B cell (primary cell): Measurements from ENCODE around the gene DLD. TPM values are rescaled to one million over a fixed set of nuclear protein-coding genes. Genes with fewer than 3 reads are reported as not detected.

Source experiments
- ATAC-seq: fragments of 200-7000 bp; cut with Tn5 transposase; one replicate; pipeline ENCODE4 v1.10.0; 2021; ENCODE audit warnings: low read depth, mild to moderate bottlenecking, moderate number of reproducible peaks, moderate library complexity
- CTCF ChIA-PET: fragments of 350-600 bp; sonication (Branson Sonifier 250); formaldehyde crosslinking; loops from one replicate; lab custom pipeline; 2021; ENCODE audit warnings: antibody characterized with exemption, inconsistent platforms; lab: Charles Lee
- POLR2A ChIA-PET: fragments of 350-600 bp; sonication (Branson Sonifier 250); formaldehyde crosslinking; loops from one replicate; lab custom pipeline; 2021; ENCODE audit warnings: antibody characterized with exemption; lab: Charles Lee
- DNase-seq: peaks from one replicate; pipeline ENCODE4 v3.0.0; 2013
- H2AFZ ChIP-seq: 2 replicates; pipeline ENCODE4 v1.6.1; 2012; ENCODE audit warnings: mild to moderate bottlenecking, low read depth, low read length; ENCODE audit not compliant: insufficient read depth, poor library complexity, severe bottlenecking
- H3K27ac ChIP-seq, 2 donors: 1 replicate in 1 of 2; 2 replicates in 1 of 2; pipeline ENCODE4 v1.5.1; 2012 to 2013; ENCODE audit warnings: low read length in 2 of 2, mild to moderate bottlenecking in 2 of 2, moderate library complexity in 1 of 2
- H3K27me3 ChIP-seq, 4 experiments: fragments of 200-600 bp in 1 of 4; sonication (generic) in 1 of 4; replicated peaks in 1 of 4; 1 replicate in 2 of 4; 2 replicates in 2 of 4; pipeline versions ENCODE4 v1.6.1 to v1.7.0; 2013 to 2016; ENCODE audit warnings: low read length in 3 of 4, mild to moderate bottlenecking in 2 of 4, mixed read lengths in 1 of 4, moderate library complexity in 1 of 4; ENCODE audit not compliant: insufficient read depth in 4 of 4, control insufficient read depth in 3 of 4; ENCODE audit errors: control extremely low read depth in 1 of 4
- H3K36me3 ChIP-seq, 2 experiments: replicated peaks in 1 of 2; 1 replicate in 1 of 2; 2 replicates in 1 of 2; pipeline versions ENCODE4 v1.6.1 to v1.7.1; 2013; ENCODE audit warnings: low read length in 1 of 2; ENCODE audit not compliant: insufficient read depth in 2 of 2, control insufficient read depth in 1 of 2; ENCODE audit errors: control extremely low read depth in 1 of 2, extremely low read depth in 1 of 2
- H3K4me1 ChIP-seq, 2 donors: fragments of 200-600 bp in 1 of 2; sonication (generic) in 1 of 2; 1 replicate in 1 of 2; 2 replicates in 1 of 2; pipeline versions ENCODE4 v1.5.1 to v1.6.1; 2013 to 2017; ENCODE audit warnings: low read length in 2 of 2; ENCODE audit not compliant: control insufficient read depth in 2 of 2, insufficient read depth in 2 of 2
- H3K4me2 ChIP-seq: replicated peaks from 2 replicates; pipeline ENCODE3; 2012; ENCODE audit warnings: mild to moderate bottlenecking, low read depth, low read length; ENCODE audit not compliant: poor library complexity, severe bottlenecking
- H3K4me3 ChIP-seq, 5 experiments: fragments of 200-600 bp in 1 of 5; sonication (generic) in 1 of 5; 1 replicate in 3 of 5; 2 replicates in 2 of 5; pipeline versions ENCODE4 v1.5.1 to v1.7.0; 2011 to 2016; ENCODE audit warnings: low read length in 4 of 5, mild to moderate bottlenecking in 4 of 5, low read depth in 2 of 5, control low read depth in 1 of 5, moderate library complexity in 1 of 5; ENCODE audit not compliant: insufficient read depth in 1 of 5; ENCODE audit errors: control extremely low read depth in 1 of 5, extremely low read depth in 1 of 5
- H3K79me2 ChIP-seq: fragments of 200-600 bp; sonication (generic); one replicate; pipeline ENCODE4 v1.6.0; 2016; ENCODE audit warnings: low read length; ENCODE audit not compliant: control insufficient read depth, insufficient read depth
- H3K9ac ChIP-seq: fragments of 200-600 bp; sonication (generic); 2 replicates; pipeline ENCODE4 v1.6.1; 2017; ENCODE audit warnings: mild to moderate bottlenecking, low read length, moderate library complexity
- H3K9me3 ChIP-seq, 3 donors: one replicate each; pipeline versions ENCODE4 v1.6.1 to v1.7.1; 2013; ENCODE audit warnings: low read length in 2 of 3; ENCODE audit not compliant: control insufficient read depth in 2 of 3, insufficient read depth in 1 of 3; ENCODE audit errors: control extremely low read depth in 1 of 3
- H4K20me1 ChIP-seq: 2 replicates; pipeline ENCODE4 v1.6.0; 2012; ENCODE audit warnings: mild to moderate bottlenecking, low read length; ENCODE audit not compliant: insufficient read depth, control insufficient read depth, poor library complexity, severe bottlenecking
- H3K27ac Mint-ChIP-seq: one replicate; pipeline ENCODE4 v1.8.0; 2021; ENCODE audit warnings: mixed read lengths
- H3K27me3 Mint-ChIP-seq: one replicate; pipeline ENCODE4 v1.8.0; 2021; ENCODE audit warnings: mixed read lengths
- H3K4me1 Mint-ChIP-seq: one replicate; pipeline ENCODE4 v1.8.0; 2021; ENCODE audit warnings: mixed read lengths
- H3K4me3 Mint-ChIP-seq: one replicate; pipeline ENCODE4 v1.8.0; 2021; ENCODE audit warnings: mixed read lengths
- H3K9me3 Mint-ChIP-seq: one replicate; pipeline ENCODE4 v1.8.0; 2022; ENCODE audit warnings: mixed read lengths; ENCODE audit not compliant: insufficient read depth
- CTCF ChIP-seq: fragments of 200-600 bp; IDR thresholded peaks from one replicate; pipeline ENCODE4 v1.8.0; 2022; ENCODE audit warnings: antibody characterized with exemption, mild to moderate bottlenecking
- EZH2 ChIP-seq: IDR thresholded peaks from 2 replicates; pipeline ENCODE4 v1.6.1; 2012; ENCODE audit warnings: borderline replicate concordance, low read depth, mild to moderate bottlenecking, moderate library complexity, low read length; ENCODE audit not compliant: insufficient read depth, poor library complexity, severe bottlenecking
- WGBS: methylation state at CpG from one replicate; pipeline ENCODE4 v1.1.5; 2013; ENCODE audit warnings: missing lambda C conversion rate; ENCODE audit not compliant: insufficient coverage; 5-methylcytosine and 5-hydroxymethylcytosine counted together
- intact Hi-C: fragments of 100-400 bp; cut with micrococcal nuclease; formaldehyde crosslinking; loops from one replicate; pipeline ENCODE4 v1.10.0; 2022
- polyA plus RNA-seq: library from polyadenylated mRNA; depleted of rRNA; stranded (reverse); fragments of >200 nt; gene quantifications from 2 replicates; pipeline ENCODE4 v1.2.3, GENCODE V29; 2012
- total RNA-seq, 2 donors: library from RNA; stranded (reverse); fragments of 120-200 nt in 1 of 2; gene quantifications; 1 replicate in 1 of 2; 2 replicates in 1 of 2; pipeline versions ENCODE4 v1.2.3 to v1.2.4, GENCODE V29; 2013 to 2022

The DLD gene
- total and polyA plus RNA-seq, 2 donors (not counting 1 experiment from before 2014, with no cell fraction given), result 26.7 to 47.9 TPM

- H3K9ac ChIP-seq, result no peak overlapping the region
- DNase-seq (no peak), ATAC-seq (no peak)
- peaks cover 0 to 4% (median 1%) of the 10 kb centered on the region in 4 experiments for H3K27me3 ChIP-seq
- H4K20me1 ChIP-seq, result no peaks in the 10 kb centered on the region
- TF ChIP-seq EZH2, result no peak
- TF ChIP-seq CTCF, result no peak
- H3K79me2 ChIP-seq, result no peaks in the 10 kb centered on the region
- WGBS, result 88% methylated on average over 8 of the region's 9 CpGs
- intact Hi-C loops, result no loop called here
- H2AFZ ChIP-seq, result no peak overlapping the region
- ChIA-PET CTCF (no interaction called here), POLR2A (no interaction called here)
- Mint-ChIP-seq H3K4me1 (no peaks in the 10 kb centered on the region), H3K27me3 (peaks cover 32% of the 10 kb centered on the region), H3K27ac (no peak overlapping the region), H3K4me3 (no peak overlapping the region), H3K9me3 (no peaks in the 10 kb centered on the region)
- H3K27ac ChIP-seq, result no peak overlapping the region
- H3K9me3 ChIP-seq, result no peaks in the 10 kb centered on the region
- H3K4me2 ChIP-seq, result no peak overlapping the region
- no peaks in the 10 kb centered on the region for H3K4me1 ChIP-seq
- no peaks in the 10 kb centered on the region for H3K36me3 ChIP-seq
- no peak overlapping the region for H3K4me3 ChIP-seq
These were observed 70.4 kb downstream of the DLD start for GRCh38 chr7:107961405-107961804.

GRCh38 chr7:107962817-107963216, 71.8 kb downstream of the DLD start:
- intact Hi-C loops, result no loop called here
- H4K20me1 ChIP-seq, result no peaks in the 10 kb centered on the region
- H3K27ac ChIP-seq, result no peak overlapping the region
- Mint-ChIP-seq H3K27me3 (peaks cover 28% of the 10 kb centered on the region), H3K4me3 (no peak overlapping the region), H3K27ac (no peak overlapping the region), H3K4me1 (no peaks in the 10 kb centered on the region), H3K9me3 (no peaks in the 10 kb centered on the region)
- no peak overlapping the region for H3K4me2 ChIP-seq
- POLR2A ChIA-PET, result no interaction called here
- TF ChIP-seq EZH2 (no peak), CTCF (no peak)
- H3K4me3 ChIP-seq, result no peak overlapping the region
- H3K9me3 ChIP-seq, result no peaks in the 10 kb centered on the region
- 100% methylated on average over 5 of the region's 9 CpGs for WGBS
- CTCF ChIA-PET, result no interaction called here
- H3K36me3 ChIP-seq, result no peaks in the 10 kb centered on the region
- ATAC-seq (no peak), DNase-seq (no peak)
- no peaks in the 10 kb centered on the region for H3K79me2 ChIP-seq
- no peak overlapping the region for H2AFZ ChIP-seq
- no peak overlapping the region for H3K9ac ChIP-seq
- peaks cover 0 to 5% (median 2%) of the 10 kb centered on the region in 4 experiments for H3K27me3 ChIP-seq
- no peaks in the 10 kb centered on the region for H3K4me1 ChIP-seq
